ENCODE data around the gene ZNF574.

Gene ZNF574

DNA sequence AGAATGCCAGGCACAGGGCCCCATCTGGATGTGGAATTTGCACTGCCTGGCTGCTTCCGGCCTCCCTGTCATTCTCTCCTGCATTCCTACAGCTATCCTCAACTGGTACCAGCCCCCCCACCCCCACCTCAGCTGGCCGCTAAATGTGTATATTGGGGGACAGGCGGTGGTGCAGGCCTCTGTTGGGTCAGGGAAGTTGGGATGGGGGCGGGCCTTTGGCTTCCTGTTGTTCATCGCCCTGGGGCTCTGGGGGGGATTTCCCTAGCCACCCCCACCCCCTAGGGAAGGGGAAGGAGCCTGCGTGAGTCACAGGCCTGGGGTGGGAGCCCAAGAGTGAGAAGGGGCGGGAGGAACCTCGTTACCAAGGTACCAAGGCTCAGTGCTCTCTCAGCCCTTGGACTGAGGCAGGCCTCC, 45.7 kb downstream of the ZNF574 start:
- peak in 26 of 56 donors; percentile 2 to 48 (median 13) for DNase-seq

DNA sequence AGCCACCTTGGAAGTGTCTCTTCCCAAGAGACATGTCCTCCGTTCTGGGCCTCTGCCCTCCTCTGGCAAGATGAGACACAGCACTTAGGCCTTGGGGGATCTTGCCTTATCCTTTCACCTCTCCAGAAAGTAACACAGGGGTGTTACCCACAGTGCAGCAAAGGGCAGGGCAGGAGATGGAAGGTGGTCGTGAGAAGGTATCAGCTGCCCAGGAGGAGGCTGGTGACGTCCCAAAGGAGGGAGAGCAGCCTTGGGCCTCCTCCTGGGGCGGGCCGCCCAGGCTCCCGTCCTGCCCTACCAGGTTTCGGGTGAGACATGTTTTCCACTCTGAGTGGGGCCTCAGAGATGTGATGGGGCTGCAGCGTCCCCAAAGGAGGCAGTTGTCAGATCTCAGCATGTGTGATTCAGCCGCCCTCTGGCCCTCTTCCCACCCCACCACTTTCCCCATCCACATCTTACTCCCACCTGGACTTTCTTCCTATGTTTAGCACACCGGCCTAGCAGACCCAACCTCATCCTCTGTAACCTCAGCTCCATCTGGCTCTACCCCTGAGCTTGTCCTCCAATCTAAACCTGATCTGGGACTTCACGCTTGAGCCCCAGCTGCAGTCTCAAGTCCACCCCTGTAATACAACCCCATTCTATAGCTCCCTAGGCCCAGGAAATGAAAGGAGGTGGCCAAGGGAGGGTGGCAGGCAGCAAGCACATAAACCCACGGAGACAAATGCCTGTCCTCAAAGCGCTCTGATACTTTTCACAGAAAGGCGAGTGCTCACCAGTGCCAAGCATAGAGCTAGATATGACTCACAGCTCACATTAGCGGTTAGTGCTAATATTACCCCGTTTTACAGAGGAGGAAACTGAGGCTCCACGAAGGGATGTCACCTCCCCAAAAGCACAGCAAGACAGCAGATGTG, 47.0 kb downstream of the ZNF574 start:
- DNase-seq: no peak

DNA sequence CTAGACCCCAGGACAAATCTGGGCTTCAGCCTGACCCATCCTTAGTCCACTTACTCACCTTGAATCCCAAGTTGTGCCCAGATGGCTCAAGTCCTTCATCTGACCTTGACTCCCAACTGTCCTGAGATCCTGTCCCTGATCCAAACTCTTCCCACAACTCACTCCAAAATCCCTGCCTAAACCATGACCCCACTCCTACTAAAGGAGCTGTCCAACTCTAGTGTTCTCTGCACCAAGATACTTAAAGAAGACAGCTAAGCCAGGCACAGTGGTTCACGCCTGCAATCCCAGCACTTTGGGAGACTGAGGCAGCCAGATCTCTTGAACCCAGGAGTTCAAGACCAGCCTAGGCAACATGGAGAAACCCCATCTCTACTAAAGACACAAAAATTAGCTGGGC, 47.8 kb downstream of the ZNF574 start:
- no peak for DNase-seq

DNA sequence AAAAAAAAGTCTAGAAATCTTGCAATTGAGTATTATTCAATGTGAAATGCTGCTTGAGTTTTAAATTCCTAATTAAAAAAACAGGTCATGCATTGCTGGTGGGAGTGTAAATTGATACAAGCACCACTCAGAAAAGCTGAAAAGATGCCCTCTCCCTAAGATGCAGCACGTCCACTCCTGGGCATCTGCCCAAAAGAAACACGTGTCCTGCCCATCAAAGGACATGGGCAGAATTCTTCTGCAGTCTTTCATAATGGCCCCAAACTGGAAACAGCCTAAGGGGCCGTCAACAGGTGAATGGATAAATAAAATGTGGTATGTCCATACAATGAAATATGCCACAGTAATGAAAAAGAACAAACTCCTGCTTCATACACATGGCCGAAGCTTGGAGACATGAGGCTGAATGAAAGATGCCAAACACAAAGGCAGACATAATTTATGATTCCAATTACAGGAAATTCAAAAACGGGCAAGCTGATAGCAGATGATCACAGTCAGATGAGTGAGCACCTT, 48.5 kb downstream of the ZNF574 start:
- no peak for DNase-seq

DNA sequence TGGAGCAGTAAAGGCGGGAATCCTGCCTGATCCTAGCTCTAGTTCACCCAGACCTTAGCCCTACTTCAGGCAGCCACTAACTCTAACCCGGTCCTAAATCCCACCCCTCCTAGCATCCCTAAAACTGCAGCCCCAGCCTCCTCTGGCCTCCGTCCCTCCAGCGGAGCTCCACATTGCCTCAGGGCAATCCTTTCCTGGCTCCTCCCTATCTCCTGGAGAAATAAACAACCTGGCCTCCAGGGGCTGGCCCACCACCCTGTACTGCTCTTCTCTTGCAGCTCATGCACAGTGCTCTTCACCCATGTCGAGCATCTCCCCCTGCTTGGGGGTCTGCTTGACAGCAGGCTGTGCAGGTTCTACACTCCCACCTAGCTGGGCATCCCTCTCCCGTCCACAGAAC, 49.6 kb downstream of the ZNF574 start:
- no peak for DNase-seq

DNA sequence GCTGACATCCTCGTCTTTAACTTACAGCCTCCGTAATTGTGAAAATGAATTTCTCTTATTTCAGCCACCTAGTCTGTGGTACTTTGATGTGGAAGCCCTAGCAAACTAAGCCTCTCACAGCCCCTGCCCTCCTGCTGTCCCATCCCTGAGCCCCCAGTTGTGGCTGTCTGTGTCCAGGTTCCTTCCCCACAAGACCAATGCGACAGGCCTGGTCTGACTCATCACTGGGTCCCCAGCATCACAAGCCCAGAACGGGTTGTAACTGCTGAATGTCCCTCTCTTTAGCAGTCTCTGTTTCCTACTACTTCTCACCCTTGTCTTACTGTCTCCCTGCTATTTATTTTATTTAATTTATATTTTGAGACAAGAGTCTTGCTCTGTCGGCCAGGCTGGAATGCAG, 50.6 kb downstream of the ZNF574 start:
- DNase-seq: no peak

DNA sequence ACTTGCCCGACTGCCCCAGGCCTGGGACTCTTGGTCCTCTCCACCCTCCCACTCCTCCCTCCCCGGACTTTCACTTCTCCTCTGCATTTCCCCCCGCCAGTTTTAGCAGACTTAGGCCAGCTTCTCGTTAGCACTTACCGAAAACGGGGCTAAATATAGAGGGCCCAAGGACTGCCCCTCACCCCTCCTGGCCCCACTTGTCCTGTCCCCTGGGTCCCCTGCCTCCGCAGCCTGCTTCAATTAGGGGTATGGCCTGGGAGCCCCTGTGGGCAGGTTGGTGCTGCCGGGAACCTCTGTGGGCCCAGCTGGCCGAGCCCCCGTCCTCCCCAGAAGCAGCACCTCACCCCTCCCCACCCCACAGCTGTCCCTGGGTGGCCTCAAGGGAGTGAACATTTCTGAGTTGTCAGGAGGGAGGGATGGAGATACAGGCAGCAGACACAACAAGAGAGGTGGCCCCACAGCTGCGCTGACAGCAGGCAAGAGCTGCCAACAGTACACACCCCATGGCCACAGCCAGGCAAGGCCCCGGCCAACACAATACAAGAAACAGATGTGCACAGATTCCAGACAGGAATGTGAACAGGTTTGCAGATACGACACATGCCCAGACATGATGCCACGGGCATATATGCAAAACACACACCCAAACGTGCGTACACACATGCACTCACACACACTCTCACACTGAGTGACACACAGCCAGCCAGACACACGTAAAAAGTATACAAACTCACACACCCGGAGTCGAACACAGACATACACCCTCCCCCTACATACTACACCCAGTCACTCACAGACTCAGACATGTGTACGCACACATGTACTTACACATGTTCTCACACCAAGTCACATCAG, 53.7 kb downstream of the ZNF574 start:
- peak in 25 of 56 donors; percentile 7 to 71 (median 22) for DNase-seq

DNA sequence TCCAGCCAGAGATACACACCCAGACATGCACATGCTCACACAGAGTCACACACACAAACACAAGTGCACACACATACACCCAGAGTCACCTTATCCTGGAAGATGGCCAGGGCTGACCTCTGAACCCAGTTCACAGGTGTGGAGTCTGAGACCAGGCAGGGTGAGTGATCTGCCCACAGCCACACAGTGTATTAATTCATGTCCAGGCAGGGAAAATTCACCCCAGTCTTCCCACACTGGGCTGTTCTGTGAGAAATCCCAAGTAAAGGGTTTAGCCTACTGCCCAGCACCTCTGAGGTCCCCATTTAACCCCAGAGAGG, 54.2 kb downstream of the ZNF574 start:
- DNase-seq: no peak

All from amygdala (tissue), 56 donors.